MCF 10A (cell line): ENCODE results near the gene SPSB1. TPM values are rescaled to one million over a fixed set of nuclear protein-coding genes. Genes with fewer than 3 reads are reported as not detected.

Source experiments
- BruUV-seq: library from RNA; stranded (reverse); fragments of 400-500 nt; replicated peaks from 2 replicates; lab custom pipeline; 2021; lab: Mats Ljungman, UMichigan
- CTCF ChIA-PET: fragments of 300-600 bp; sonication (Branson Sonifier 250); formaldehyde crosslinking; extraction: SDS; loops from one replicate; lab custom pipeline; 2021; ENCODE audit warnings: antibody characterized with exemption, inconsistent platforms; lab: Yijun Ruan, JAX
- POLR2A ChIA-PET: fragments of 300-600, 350-650 bp; sonication (Branson Sonifier 250); formaldehyde crosslinking; extraction: SDS; loops from one replicate; lab custom pipeline; 2020; ENCODE audit warnings: antibody characterized with exemption, inconsistent platforms; lab: Yijun Ruan, JAX
- DNase-seq: peaks from one replicate; pipeline ENCODE4 v3.0.0-alpha.2; 2018; ENCODE audit not compliant: unreplicated experiment
- H3K27ac Mint-ChIP-seq: one replicate; pipeline ENCODE4 v1.8.0; 2022; ENCODE audit warnings: mild to moderate bottlenecking, low read depth, mixed read lengths; ENCODE audit not compliant: unreplicated experiment
- H3K27me3 Mint-ChIP-seq: one replicate; pipeline ENCODE4 v1.8.0; 2022; ENCODE audit warnings: mixed read lengths; ENCODE audit not compliant: insufficient read depth, unreplicated experiment
- H3K36me3 Mint-ChIP-seq: one replicate; pipeline ENCODE4 v1.8.0; 2022; ENCODE audit warnings: mild to moderate bottlenecking, moderate library complexity, mixed read lengths; ENCODE audit not compliant: insufficient read depth, unreplicated experiment
- H3K4me1 Mint-ChIP-seq: one replicate; pipeline ENCODE4 v1.8.0; 2022; ENCODE audit warnings: mixed read lengths; ENCODE audit not compliant: insufficient read depth, unreplicated experiment
- H3K4me3 Mint-ChIP-seq: one replicate; pipeline ENCODE4 v1.8.0; 2022; ENCODE audit warnings: mild to moderate bottlenecking, moderate library complexity, mixed read lengths; ENCODE audit not compliant: unreplicated experiment
- H3K9me3 Mint-ChIP-seq: one replicate; pipeline ENCODE4 v1.8.0; 2022; ENCODE audit warnings: mixed read lengths; ENCODE audit not compliant: unreplicated experiment
- intact Hi-C: fragments of 100-400 bp; cut with micrococcal nuclease; formaldehyde crosslinking; loops from 2 replicates; pipeline ENCODE4 v1.14.1; 2022
- total RNA-seq: library from RNA; stranded (reverse); gene quantifications from 2 replicates; pipeline ENCODE4 v1.2.3, GENCODE V29; 2022
- TF ChIP-seq, protein P1 (sequence below): fragments of 200-600 bp; IDR thresholded peaks from one replicate; pipeline ENCODE4 v1.8.0; 2022; ENCODE audit warnings: antibody characterized with exemption, mild to moderate bottlenecking; ENCODE audit not compliant: unreplicated experiment

Gene SPSB1
- total RNA-seq, 1 experiment from 2014 or later, result 8.2 TPM

DNA sequence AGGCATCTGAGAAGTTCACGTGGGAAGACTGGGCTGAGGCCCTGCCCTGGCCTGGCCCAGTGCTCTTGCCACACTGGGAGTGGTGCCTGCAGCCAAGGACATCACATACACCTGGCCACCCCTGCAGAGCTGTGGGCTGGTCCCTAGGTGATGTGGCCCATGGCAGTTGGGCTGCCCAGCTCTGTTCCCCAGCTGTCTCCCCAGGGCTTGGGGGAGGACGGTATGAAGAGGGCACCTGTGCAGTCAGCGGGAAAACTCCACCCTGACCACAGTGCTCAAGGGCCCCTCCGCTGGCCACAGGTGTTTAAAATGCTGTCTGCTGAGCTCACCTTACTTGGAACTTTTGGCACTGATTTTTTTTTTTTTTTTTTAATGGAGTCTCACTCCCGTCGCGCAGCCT lies 126.2 kb downstream of the SPSB1 start:
- Mint-ChIP-seq H3K4me1 (no peaks in the 10 kb centered on the region), H3K27ac (no peak overlapping the region), H3K36me3 (no peaks in the 10 kb centered on the region), H3K4me3 (no peak overlapping the region), H3K27me3 (peaks cover 23% of the 10 kb centered on the region), H3K9me3 (no peaks in the 10 kb centered on the region)
- no peak for DNase-seq
- ChIA-PET POLR2A (no interaction called here), CTCF (no interaction called here)
- intact Hi-C loops, result no loop called here
- TF ChIP-seq, protein P1, sequence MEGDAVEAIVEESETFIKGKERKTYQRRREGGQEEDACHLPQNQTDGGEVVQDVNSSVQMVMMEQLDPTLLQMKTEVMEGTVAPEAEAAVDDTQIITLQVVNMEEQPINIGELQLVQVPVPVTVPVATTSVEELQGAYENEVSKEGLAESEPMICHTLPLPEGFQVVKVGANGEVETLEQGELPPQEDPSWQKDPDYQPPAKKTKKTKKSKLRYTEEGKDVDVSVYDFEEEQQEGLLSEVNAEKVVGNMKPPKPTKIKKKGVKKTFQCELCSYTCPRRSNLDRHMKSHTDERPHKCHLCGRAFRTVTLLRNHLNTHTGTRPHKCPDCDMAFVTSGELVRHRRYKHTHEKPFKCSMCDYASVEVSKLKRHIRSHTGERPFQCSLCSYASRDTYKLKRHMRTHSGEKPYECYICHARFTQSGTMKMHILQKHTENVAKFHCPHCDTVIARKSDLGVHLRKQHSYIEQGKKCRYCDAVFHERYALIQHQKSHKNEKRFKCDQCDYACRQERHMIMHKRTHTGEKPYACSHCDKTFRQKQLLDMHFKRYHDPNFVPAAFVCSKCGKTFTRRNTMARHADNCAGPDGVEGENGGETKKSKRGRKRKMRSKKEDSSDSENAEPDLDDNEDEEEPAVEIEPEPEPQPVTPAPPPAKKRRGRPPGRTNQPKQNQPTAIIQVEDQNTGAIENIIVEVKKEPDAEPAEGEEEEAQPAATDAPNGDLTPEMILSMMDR, result no peak
- BruUV-seq, result no TSS peak

Other genes with a start within 250 kb of the SPSB1 start
- 0.39 and 0.61 TPM in 2 replicates for gene SLC2A5, start 223.3 kb upstream of the SPSB1 start, total RNA-seq
- 8.1 and 12.7 TPM in 2 replicates for gene GPR157, start 163.8 kb upstream of the SPSB1 start, total RNA-seq
- 23.6 and 28.7 TPM in 2 replicates for gene H6PD, start 58.1 kb upstream of the SPSB1 start, total RNA-seq
- 6.5 and 8.1 TPM in 2 replicates for gene SLC25A33, start 246.6 kb downstream of the SPSB1 start, total RNA-seq